Endothelial cell of umbilical vein (primary cell): Measurements from ENCODE around the gene ZSWIM6. TPM values are rescaled to one million over a fixed set of nuclear protein-coding genes. Genes with fewer than 3 reads are reported as not detected.

ENCODE experiments used
- BruUV-seq: library from RNA; stranded (reverse); fragments of 400-500 nt; replicated peaks from 2 replicates; lab custom pipeline; 2021; lab: Mats Ljungman, UMichigan
- CTCF ChIA-PET: fragments of 300-600, 350-600 bp; sonication (Branson Sonifier 250); formaldehyde crosslinking; loops from one replicate; lab custom pipeline; 2021; ENCODE audit warnings: antibody characterized with exemption, inconsistent platforms; lab: Charles Lee
- POLR2A ChIA-PET: fragments of 300-600, 350-600 bp; sonication (Branson Sonifier 250); formaldehyde crosslinking; loops from one replicate; lab custom pipeline; 2021; ENCODE audit warnings: antibody characterized with exemption, inconsistent platforms; lab: Charles Lee
- DNase-seq: peaks from one replicate; pipeline ENCODE4 v3.0.0-alpha.2; 2011; ENCODE audit warnings: low read depth, low spot score
- FAIRE-seq: peaks from 2 replicates; lab custom pipeline; 2011; peaks lifted over from hg19 to GRCh38; lab: Jason Lieb, UNC
- H2AFZ ChIP-seq: 2 replicates; pipeline ENCODE4 v1.6.0; 2012; ENCODE audit warnings: low read depth, low read length, control low read depth, inconsistent platforms
- H3K27ac ChIP-seq: 2 replicates; pipeline ENCODE4 v1.5.1; 2011; ENCODE audit warnings: low read depth, mild to moderate bottlenecking, control low read depth, low read length, moderate library complexity; ENCODE audit not compliant: insufficient read depth
- H3K27me3 ChIP-seq, 2 experiments: 2 replicates each; pipeline versions ENCODE4 v1.6.0 to v1.6.1; 2011; ENCODE audit warnings: low read length in 2 of 2, mixed read lengths in 1 of 2; ENCODE audit not compliant: control insufficient read depth in 2 of 2, insufficient read depth in 2 of 2
- H3K36me3 ChIP-seq, 2 experiments: 2 replicates in 1 of 2; 3 replicates in 1 of 2; pipeline ENCODE4 v1.5.1; 2011; ENCODE audit warnings: low read length in 2 of 2, mild to moderate bottlenecking in 1 of 2, moderate library complexity in 1 of 2; ENCODE audit not compliant: control insufficient read depth in 2 of 2, insufficient read depth in 2 of 2; ENCODE audit errors: extremely low read depth in 1 of 2
- H3K4me1 ChIP-seq: 3 replicates; pipeline ENCODE4 v1.5.1; 2011; ENCODE audit warnings: mild to moderate bottlenecking, low read length; ENCODE audit not compliant: control insufficient read depth, insufficient read depth; ENCODE audit errors: extremely low read depth
- H3K4me2 ChIP-seq: 2 replicates; pipeline ENCODE4 v1.6.1; 2011; ENCODE audit warnings: low read length, control low read depth, mixed read lengths; ENCODE audit not compliant: insufficient read depth
- H3K4me3 ChIP-seq, 3 experiments: fragments of 200-600 bp in 1 of 3; sonication (generic), shearing (Covaris generic) in 1 of 3; replicated peaks in 1 of 3; 2 replicates each; pipeline ENCODE4 v1.5.1; 2011 to 2016; ENCODE audit warnings: control low read depth in 3 of 3, low read length in 3 of 3, mild to moderate bottlenecking in 2 of 3, inconsistent platforms in 1 of 3, low read depth in 1 of 3, moderate library complexity in 1 of 3; ENCODE audit not compliant: insufficient read depth in 1 of 3
- H3K79me2 ChIP-seq: 2 replicates; pipeline ENCODE4 v1.6.0; 2012; ENCODE audit warnings: low read length, inconsistent platforms; ENCODE audit not compliant: control insufficient read depth, insufficient read depth
- H3K9ac ChIP-seq: replicated peaks from 2 replicates; pipeline ENCODE3; 2011; ENCODE audit warnings: low read length, control low read depth; ENCODE audit not compliant: insufficient read depth; ENCODE audit errors: extremely low read depth
- H3K9me1 ChIP-seq: replicated peaks from 3 replicates; pipeline ENCODE4 v1.6.0; 2011; ENCODE audit warnings: mild to moderate bottlenecking, low read length; ENCODE audit not compliant: control insufficient read depth, insufficient read depth; ENCODE audit errors: extremely low read depth
- H3K9me3 ChIP-seq: replicated peaks from 2 replicates; pipeline ENCODE4 v1.5.1; 2012; ENCODE audit warnings: low read length, inconsistent platforms; ENCODE audit not compliant: control insufficient read depth, insufficient read depth
- H4K20me1 ChIP-seq: replicated peaks from 2 replicates; pipeline ENCODE3; 2011; ENCODE audit warnings: mild to moderate bottlenecking, low read length; ENCODE audit not compliant: control insufficient read depth, insufficient read depth; ENCODE audit errors: extremely low read depth
- EZH2 ChIP-seq: IDR thresholded peaks from 2 replicates; pipeline ENCODE4 v1.6.1; 2012; ENCODE audit warnings: borderline replicate concordance, low read depth, mild to moderate bottlenecking, moderate library complexity, low read length, inconsistent platforms; ENCODE audit not compliant: severe bottlenecking
- FOS ChIP-seq: IDR thresholded peaks from 2 replicates; pipeline ENCODE4 v1.6.1; 2011; ENCODE audit warnings: mild to moderate bottlenecking, low read length, moderate library complexity, borderline replicate concordance; ENCODE audit not compliant: insufficient read depth
- GATA2 ChIP-seq: IDR thresholded peaks from 2 replicates; pipeline ENCODE4 v1.7.0; 2011; ENCODE audit warnings: low read depth, mild to moderate bottlenecking, moderate library complexity, mixed read lengths, low read length; ENCODE audit not compliant: insufficient read length, insufficient read depth
- JUN ChIP-seq: IDR thresholded peaks from 2 replicates; pipeline ENCODE4 v1.6.1; 2011; ENCODE audit warnings: borderline replicate concordance, low read depth; ENCODE audit not compliant: insufficient read length, insufficient read depth
- MYC ChIP-seq: IDR thresholded peaks from one replicate; pipeline ENCODE4 v1.6.1; 2011; ENCODE audit warnings: mild to moderate bottlenecking, low read depth, low read length
- POLR2A ChIP-seq: IDR thresholded peaks from 2 replicates; pipeline ENCODE4 v1.6.1; 2012; ENCODE audit warnings: low read depth, mild to moderate bottlenecking, control low read depth, low read length
- POLR2AphosphoS5 ChIP-seq: IDR thresholded peaks from 2 replicates; pipeline ENCODE4 v1.6.1; 2012; ENCODE audit warnings: low read depth, mild to moderate bottlenecking, control low read depth, low read length, moderate library complexity; ENCODE audit not compliant: insufficient read depth
- dilution Hi-C: fragments of 300-500 bp; cut with MboI; formaldehyde crosslinking; loops from one replicate; pipeline ENCODE4 v1.15.0; 2019; ENCODE audit warnings: low sequenced_read_pairs; ENCODE audit not compliant: extremely low pct_ligation_motif_present
- intact Hi-C: fragments of 100-400 bp; cut with micrococcal nuclease; formaldehyde crosslinking; loops from one replicate; pipeline ENCODE4 v1.10.0; 2022
- polyA plus RNA-seq, 4 experiments: library from polyadenylated mRNA; depleted of rRNA in 3 of 4; stranded (reverse) in 3 of 4; unstranded in 1 of 4; fragments of >200 nt; gene quantifications; 2 replicates each; pipeline versions ENCODE4 v1.2.1 to v1.2.3, GENCODE V29; 2011 to 2012; ENCODE audit warnings: missing spikeins in 1 of 4
- total RNA-seq: library from RNA; stranded (reverse); gene quantifications from 2 replicates; pipeline ENCODE4 v1.2.3, GENCODE V29; 2021
- TF ChIP-seq, protein P1 (sequence below): IDR thresholded peaks from 2 replicates; pipeline ENCODE4 v1.6.1; 2011; ENCODE audit not compliant: insufficient read depth, insufficient read length
- TF ChIP-seq, protein P2 (sequence below), 2 donors: IDR thresholded peaks; 1 replicate in 1 of 2; 2 replicates in 1 of 2; pipeline ENCODE4 v1.5.1; 2011; ENCODE audit warnings: low read length in 2 of 2, mild to moderate bottlenecking in 2 of 2, moderate library complexity in 2 of 2, control low read depth in 1 of 2, inconsistent platforms in 1 of 2, low read depth in 1 of 2; ENCODE audit not compliant: insufficient read depth in 1 of 2; ENCODE audit errors: extremely low read depth in 1 of 2

Gene ZSWIM6
- total and polyA plus RNA-seq, 2 donors (not counting 3 experiments of a cell fraction or from before 2014, with no cell fraction given) = 14.9 to 25.3 TPM

DNA sequence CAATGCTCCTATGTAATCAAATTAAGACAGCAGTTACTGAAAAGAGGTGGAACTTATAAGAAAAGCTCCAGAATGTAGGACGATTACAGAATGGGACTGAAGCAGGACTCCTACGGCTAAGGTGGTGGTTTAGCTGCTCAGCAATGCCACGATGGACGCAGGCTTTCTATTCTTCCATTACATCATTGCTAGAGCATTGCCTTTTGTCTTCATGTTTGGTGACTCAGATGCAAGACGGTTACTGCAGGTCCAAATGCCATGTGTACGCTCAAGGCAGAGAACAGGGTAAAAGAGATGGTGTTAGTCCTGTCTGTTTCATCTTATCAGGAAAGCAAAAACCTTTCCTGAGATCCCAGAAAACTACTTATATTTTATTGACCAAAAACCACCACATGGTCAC, 255.1 kb downstream of the ZSWIM6 start:
- Histone ChIP-seq H3K4me1 (peaks cover 8% of the 10 kb centered on the region), H3K4me3 (no peak overlapping the region), H3K9ac (no peak overlapping the region), H3K4me2 (no peak overlapping the region), H3K27me3 (peaks cover 17 to 28% of the 10 kb centered on the region in 2 experiments), H4K20me1 (no peaks in the 10 kb centered on the region), H2AFZ (no peak overlapping the region), H3K79me2 (no peaks in the 10 kb centered on the region), H3K27ac (no peak overlapping the region), H3K9me1 (no peaks in the 10 kb centered on the region), H3K9me3 (no peaks in the 10 kb centered on the region), H3K36me3 (no peaks in the 10 kb centered on the region)
- TF ChIP-seq EZH2 (no peak), GATA2 (no peak), POLR2AphosphoS5 (no peak), FOS (no peak), JUN (no peak), MYC (no peak), POLR2A (no peak)
- TF ChIP-seq, protein P1, sequence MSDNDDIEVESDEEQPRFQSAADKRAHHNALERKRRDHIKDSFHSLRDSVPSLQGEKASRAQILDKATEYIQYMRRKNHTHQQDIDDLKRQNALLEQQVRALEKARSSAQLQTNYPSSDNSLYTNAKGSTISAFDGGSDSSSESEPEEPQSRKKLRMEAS = no peak
- TF ChIP-seq, protein P2, sequence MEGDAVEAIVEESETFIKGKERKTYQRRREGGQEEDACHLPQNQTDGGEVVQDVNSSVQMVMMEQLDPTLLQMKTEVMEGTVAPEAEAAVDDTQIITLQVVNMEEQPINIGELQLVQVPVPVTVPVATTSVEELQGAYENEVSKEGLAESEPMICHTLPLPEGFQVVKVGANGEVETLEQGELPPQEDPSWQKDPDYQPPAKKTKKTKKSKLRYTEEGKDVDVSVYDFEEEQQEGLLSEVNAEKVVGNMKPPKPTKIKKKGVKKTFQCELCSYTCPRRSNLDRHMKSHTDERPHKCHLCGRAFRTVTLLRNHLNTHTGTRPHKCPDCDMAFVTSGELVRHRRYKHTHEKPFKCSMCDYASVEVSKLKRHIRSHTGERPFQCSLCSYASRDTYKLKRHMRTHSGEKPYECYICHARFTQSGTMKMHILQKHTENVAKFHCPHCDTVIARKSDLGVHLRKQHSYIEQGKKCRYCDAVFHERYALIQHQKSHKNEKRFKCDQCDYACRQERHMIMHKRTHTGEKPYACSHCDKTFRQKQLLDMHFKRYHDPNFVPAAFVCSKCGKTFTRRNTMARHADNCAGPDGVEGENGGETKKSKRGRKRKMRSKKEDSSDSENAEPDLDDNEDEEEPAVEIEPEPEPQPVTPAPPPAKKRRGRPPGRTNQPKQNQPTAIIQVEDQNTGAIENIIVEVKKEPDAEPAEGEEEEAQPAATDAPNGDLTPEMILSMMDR (IDR thresholded peaks at IDR 0.05; ENCODE audit: extremely low read depth in 1 of 2, insufficient read depth in 1 of 2, low read depth in 1 of 2, low read length in 2 of 2) = no peak
- CTCF ChIA-PET = interaction anchor here (1.1 kb wide), 2 partner anchors 11 to 12 kb away, joined by 3 read pairs; no protein-coding TSS in a partner anchor
- FAIRE-seq (no peak), DNase-seq (no peak)
- intact Hi-C loops (no loop called here), dilution Hi-C loops (no loop called here)
- POLR2A ChIA-PET = no interaction called here
- BruUV-seq = no TSS peak
